GM03348 (cell line): Measurements from ENCODE around the gene EDN3.
"Not testable (repeated sequence)": the region's sequence is repeated elsewhere in the genome, so short reads cannot be mapped to it uniquely, and the experiment has no call there.

ENCODE experiments used
- DNase-seq: peaks from one replicate; pipeline ENCODE4 v3.0.0; 2012; ENCODE audit warnings: low spot score

The EDN3 gene

GRCh38 chr20:59336540-59336939 lies 36.1 kb downstream of the EDN3 start:
- no peak for DNase-seq

- DNase-seq, result not testable (repeated sequence)
These were observed 38.0 kb downstream of the EDN3 start for GRCh38 chr20:59338444-59338843.

- DNase-seq, result no peak
These were observed 39.9 kb downstream of the EDN3 start for GRCh38 chr20:59340201-59340885.

- not testable (repeated sequence) for DNase-seq
These were observed 41.0 kb downstream of the EDN3 start for GRCh38 chr20:59341285-59342022.

DNA sequence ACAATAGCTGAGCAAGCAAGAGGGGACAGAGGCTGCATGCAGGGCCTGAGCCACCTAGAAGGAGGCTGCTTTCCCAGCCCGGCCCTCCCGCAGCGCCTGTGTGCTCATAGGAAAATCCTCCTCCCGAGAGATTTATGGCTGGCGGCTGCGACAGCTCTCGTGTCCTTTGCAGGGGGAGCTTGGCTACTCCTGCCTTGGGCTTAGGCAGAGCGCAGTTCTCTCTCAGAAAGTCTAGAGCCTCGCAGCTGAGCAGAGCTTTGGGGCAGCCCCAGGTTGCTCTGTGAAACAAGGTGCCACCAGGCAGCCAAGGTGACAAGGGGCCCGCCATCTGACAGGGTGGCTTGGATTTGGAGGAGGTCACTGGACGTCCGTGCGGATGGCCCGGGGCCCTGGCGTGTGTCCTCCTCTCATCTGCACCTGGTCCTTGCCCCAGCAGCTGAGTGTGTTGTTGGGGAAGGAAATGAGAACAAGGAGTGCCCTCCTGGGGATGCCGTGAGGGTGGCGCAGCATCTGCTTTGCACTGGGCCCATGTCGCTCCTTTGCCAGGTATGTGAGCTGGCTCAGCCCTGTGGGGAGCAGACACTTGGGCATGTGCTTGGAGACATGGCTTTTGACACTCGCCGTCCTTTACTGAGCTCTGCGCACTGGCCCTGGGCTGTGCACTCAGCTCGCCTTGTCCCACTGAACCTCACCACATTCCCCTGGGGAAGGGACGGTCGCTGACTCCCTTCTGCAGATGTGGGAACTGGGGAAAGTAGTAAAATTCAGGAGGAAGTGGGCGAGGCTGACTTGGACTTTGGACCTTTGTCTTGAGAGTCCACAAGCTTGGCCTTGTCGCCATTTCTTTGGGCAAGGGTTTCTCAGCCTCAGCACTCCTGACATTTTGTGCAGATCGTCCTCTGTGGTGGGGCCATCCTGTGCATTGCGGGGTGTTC lies 41.9 kb downstream of the EDN3 start:
- no peak for DNase-seq

DNA sequence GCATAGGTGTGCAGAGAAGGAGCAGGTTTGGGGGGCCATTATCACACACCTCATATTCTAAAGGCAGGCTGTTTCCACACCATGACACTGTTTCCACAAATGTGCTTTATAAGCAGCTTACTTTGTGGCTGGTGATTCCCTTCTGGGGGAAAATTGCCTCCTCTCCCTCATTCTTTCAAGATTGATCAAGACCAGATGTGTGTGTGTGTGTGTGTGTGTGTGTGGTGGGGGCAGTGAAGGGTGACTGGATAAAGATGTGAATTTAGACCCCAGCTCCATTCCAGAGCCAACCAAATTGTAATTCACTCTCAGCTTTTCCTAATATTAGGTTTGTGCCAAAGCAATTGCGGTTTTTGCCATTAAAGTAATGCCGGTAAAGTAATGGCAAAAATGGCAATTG lies 45.6 kb downstream of the EDN3 start:
- DNase-seq, result no peak

- no peak for DNase-seq
These were observed 48.9 kb downstream of the EDN3 start for GRCh38 chr20:59349277-59349676.

- DNase-seq, result no peak
These were observed 50.1 kb downstream of the EDN3 start for GRCh38 chr20:59350330-59351156.

- DNase-seq, result no peak
These were observed 51.0 kb downstream of the EDN3 start for GRCh38 chr20:59351157-59352040.

DNA sequence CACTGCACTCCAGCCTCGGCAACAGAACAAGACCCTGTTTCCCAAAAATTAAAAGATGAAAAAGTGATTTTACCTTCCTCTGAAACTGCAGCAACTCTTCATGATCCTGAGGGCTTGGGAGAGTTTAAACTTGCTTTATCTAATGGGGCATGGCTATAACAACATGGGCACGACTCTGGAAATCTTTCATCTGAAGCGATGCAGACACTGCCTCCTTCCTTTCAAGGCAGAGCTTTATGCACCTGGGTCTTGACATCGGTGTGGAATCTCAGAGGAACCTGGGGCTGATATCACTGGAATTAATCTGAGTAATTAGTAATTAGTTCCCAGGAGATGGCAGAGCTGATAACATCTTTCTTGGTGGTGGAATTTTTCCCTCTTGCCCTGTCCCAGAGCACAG lies 52.1 kb downstream of the EDN3 start:
- DNase-seq, result no peak

DNA sequence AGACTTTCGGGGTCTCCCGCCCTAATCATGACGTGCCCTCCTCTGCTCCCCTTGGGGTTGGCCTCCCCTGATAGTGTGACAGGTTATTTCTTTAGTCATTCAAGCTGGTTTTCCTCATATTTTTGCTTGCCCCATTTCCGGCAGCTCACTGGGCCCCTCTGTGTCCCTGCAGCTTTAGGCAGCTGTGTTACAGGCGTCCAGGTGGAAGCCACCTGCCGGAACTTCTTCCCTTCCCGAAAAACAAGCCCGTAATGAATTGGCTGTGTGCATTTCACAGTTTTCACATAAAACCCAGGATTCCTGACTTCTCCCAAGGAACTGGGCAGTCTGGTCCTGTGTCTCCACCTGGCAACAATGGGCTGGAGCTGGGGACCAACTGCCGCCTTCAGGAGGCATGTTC lies 52.6 kb downstream of the EDN3 start:
- DNase-seq, result no peak

GRCh38 chr20:59354460-59354859 lies 54.0 kb downstream of the EDN3 start:
- DNase-seq, result no peak

DNA sequence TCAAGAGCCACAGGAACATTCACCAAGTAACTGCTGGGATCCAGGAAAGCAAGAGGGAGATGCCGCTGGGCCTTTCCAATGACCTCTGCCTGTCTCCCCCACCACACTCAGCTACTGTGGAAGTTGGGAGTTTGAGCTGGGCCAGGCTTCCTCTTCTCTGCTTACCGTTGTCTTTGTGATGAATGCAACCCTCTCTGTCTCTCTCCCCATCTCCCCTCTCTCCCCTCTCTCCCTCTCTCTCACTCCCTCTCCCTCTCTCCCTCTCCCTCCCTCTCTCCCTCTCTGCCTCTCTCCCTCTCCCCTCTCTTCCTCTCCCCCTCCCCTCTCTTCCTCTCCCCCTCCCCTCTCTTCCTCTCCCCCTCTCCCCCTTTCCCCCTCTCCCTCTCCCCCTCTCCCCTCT lies 54.8 kb downstream of the EDN3 start:
- no peak for DNase-seq

GRCh38 chr20:59356662-59357165 lies 56.3 kb downstream of the EDN3 start:
- no peak for DNase-seq

DNA sequence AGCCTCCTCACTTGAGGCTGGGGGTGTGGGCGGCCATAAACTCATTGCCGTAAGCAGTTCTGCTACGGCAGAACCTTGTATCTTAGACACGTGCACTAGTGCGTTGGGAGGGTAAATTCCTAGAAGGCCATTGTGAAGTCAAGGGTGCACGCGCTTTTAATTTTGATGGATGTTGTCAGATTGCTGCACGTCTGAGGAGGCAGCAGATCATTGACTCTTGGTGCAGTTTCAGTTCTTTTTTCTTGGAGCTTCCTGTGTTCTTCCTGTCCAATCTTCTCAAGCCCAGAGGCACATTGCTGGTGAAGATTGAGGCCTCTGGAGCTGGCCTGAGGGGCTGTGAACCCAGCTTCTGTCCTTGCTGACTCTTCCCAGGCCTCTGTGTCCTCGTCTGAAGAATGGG lies 58.4 kb downstream of the EDN3 start:
- not testable (repeated sequence) for DNase-seq

DNA sequence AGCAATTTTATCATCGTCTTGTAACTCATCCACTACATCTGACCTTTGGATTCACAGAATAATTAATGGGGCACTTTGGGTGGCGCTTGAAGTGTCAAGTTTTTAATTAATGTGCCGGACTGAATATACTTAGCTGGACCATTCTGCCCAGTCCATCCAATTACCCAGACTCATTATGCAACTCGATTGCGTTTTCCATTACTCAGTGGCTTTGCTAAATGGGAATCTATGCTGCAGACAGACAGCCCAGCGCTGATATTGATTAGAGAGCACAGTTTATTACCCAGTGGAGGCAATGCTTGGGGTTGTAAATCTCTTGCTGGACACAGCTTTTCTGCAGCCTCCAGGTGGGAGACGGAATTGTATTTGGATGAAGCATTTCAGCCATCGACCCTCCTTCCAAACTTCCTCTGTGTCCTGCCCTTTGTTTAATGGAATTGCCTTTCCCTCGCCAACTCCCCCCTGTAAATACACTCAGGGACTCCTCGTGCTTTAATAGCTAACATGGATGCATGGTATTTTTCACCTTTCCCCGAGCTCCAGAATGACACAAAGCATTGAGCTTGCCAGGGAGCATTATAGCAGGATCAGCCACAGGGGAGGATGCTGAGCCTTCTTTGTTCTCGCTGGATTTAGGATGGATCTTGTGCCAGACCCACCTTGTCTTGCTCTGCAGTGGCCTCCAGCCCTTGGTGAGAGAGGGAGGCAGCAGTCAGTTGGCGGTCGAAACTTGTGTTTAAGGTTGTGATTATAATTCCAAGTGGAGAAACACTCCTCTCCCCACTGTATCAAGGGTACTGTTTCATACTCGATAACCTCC lies 59.7 kb downstream of the EDN3 start:
- no peak for DNase-seq

DNA sequence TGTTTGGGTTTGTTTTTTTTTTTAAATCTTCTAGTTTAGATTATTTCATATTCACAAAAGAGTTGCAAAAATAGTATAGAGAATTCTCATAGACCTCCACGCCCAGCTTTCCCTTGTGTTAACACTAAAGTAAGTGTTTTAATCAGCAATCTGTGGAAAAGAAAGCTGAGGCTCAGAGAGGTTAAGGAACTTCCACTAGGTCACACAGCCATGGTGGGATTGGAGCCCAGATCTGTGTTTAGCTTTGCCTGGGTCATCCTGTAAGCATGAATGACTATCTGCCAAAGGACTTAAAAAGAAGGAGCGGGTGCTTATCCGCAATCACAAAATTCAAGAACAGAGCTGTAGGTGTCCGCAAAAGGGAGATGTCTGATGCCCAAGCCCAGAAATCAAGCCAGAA lies 60.5 kb downstream of the EDN3 start:
- no peak for DNase-seq

DNA sequence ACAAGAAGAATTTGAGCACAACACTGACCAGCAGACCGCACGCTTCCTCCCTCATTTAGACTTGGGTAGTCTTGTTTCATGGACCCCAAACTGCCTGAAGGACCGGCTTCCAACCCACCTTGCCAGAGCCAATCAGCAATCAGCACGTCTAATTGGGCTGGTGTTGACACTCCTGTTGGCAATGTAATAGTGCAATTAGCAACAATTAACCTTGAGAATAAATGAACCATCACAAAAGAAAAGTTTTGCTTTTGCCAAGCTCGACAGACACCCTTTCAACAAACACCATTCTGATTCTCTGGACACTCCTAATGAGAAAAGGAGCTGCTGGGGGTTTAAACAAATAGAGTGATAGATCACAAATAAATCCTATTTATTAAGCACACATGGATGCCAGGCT lies 61.0 kb downstream of the EDN3 start:
- no peak for DNase-seq

DNA sequence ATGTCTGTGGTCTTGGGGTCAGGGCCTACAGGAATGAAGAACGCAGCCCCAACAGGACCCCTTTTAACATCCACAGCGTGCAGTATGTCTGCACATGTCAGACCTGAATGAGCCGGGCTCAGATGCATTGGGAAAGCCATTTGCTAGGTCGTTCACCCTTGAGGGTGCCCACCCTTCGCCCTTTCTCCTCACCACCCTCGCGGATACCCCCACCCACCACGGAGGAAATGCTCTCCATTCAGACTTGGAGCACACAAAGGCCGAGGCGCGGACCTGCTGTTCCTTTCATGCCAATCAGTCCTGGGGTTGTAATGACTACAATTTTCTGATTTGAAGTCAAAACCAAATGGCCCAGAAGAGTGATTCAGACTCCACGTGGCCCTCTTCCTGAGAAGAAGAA lies 62.7 kb downstream of the EDN3 start:
- no peak for DNase-seq

- DNase-seq, result no peak
These were observed 64.2 kb downstream of the EDN3 start for GRCh38 chr20:59364611-59365010.
